ENCODE results near the gene GLT6D1. TPM values are rescaled to one million over a fixed set of nuclear protein-coding genes. Genes with fewer than 3 reads are reported as not detected.

GLT6D1 gene
- not detected in 5 replicates for total RNA-seq (2022; extraction: Qiagen RNA extraction)

GRCh38 chr9:135639196-135639595, at the start of gene GLT6D1:
TSS of gene GLT6D1 (minus strand) at chr9:135639540. CDS start at chr9:135639187, 353 bp downstream.

GRCh38 chr9:135662758-135663450, 23.6 kb upstream of the GLT6D1 start, which contains the start of gene LCN9:
TSS of gene LCN9 (plus strand) at chr9:135663309. CDS start at chr9:135663322, 13 bp downstream.

Other genes starting within 250 kb of the GLT6D1 start
- 15.2 to 20.2 TPM (median 18.8 TPM) in 5 replicates for gene PPP1R26, start 159.8 kb downstream of the GLT6D1 start, total RNA-seq (2022; extraction: Qiagen RNA extraction)
- gene MRPS2, start 138.9 kb downstream of the GLT6D1 start, total RNA-seq (2022; extraction: Qiagen RNA extraction) = 104 to 133 TPM (median 129 TPM) in 5 replicates
- gene LCN1, start 118.1 kb downstream of the GLT6D1 start, total RNA-seq (2022; extraction: Qiagen RNA extraction) = 0.15 to 0.20 TPM in 2 of 5 replicates, not detected in the others
- 0.14 TPM in 1 of 5 replicates, not detected in the others for gene OBP2A, start 93.4 kb downstream of the GLT6D1 start, total RNA-seq (2022; extraction: Qiagen RNA extraction)
- 0.27 to 0.46 TPM (median 0.37 TPM) in 5 replicates for gene PAEP, start 77.8 kb downstream of the GLT6D1 start, total RNA-seq (2022; extraction: Qiagen RNA extraction)
- gene LCN9, start 23.8 kb upstream of the GLT6D1 start, total RNA-seq (2022; extraction: Qiagen RNA extraction) = 0.13 to 0.16 TPM in 2 of 5 replicates, not detected in the others
- 0.09 to 0.12 TPM in 2 of 5 replicates, not detected in the others for gene SOHLH1, start 59.9 kb upstream of the GLT6D1 start, total RNA-seq (2022; extraction: Qiagen RNA extraction)
- not detected in 5 replicates for gene KCNT1, start 62.6 kb upstream of the GLT6D1 start, total RNA-seq (2022; extraction: Qiagen RNA extraction)

All from A549 treated with Hydrocortisone at 1 μM for 4 hours (cell line).